Ishikawa (cell line): ENCODE measurements around the gene RGL4.

Source experiments
- EP300 ChIP-seq: IDR thresholded peaks from 2 replicates; pipeline ENCODE4 v1.6.1; 2012; ENCODE audit warnings: borderline replicate concordance
- FOXM1 ChIP-seq: IDR thresholded peaks from 2 replicates; pipeline ENCODE4 v1.6.1; 2012; ENCODE audit warnings: low read depth, borderline replicate concordance
- MAX ChIP-seq: IDR thresholded peaks from 2 replicates; pipeline ENCODE4 v1.6.1; 2012
- REST ChIP-seq: IDR thresholded peaks from 2 replicates; pipeline ENCODE4 v1.6.1; 2012; ENCODE audit warnings: low read depth, mild to moderate bottlenecking
- TAF1 ChIP-seq: IDR thresholded peaks from 2 replicates; pipeline ENCODE4 v1.6.1; 2012; ENCODE audit warnings: low read depth, mild to moderate bottlenecking
- TCF12 ChIP-seq: IDR thresholded peaks from 2 replicates; pipeline ENCODE4 v1.6.1; 2012; ENCODE audit warnings: low read depth
- TEAD4 ChIP-seq: IDR thresholded peaks from 2 replicates; pipeline ENCODE4 v1.6.1; 2012
- YY1 ChIP-seq: IDR thresholded peaks from 2 replicates; pipeline ENCODE4 v1.6.1; 2012; ENCODE audit warnings: low read depth

GRCh38 chr22:23704062-23704461 is 13.2 kb downstream of the RGL4 start:
- no peak for TF ChIP-seq REST
- TF ChIP-seq FOXM1 = no peak
- no peak for TF ChIP-seq EP300
- no peak for TF ChIP-seq TEAD4
- TF ChIP-seq MAX = no peak
- TF ChIP-seq TAF1 = no peak
- no peak for TF ChIP-seq YY1
- TF ChIP-seq TCF12 = no peak
